Transverse colon (tissue), 4 donors: ENCODE results near the gene SERPINA9.

Source experiments
- EP300 ChIP-seq: sonication (generic); formaldehyde crosslinking; IDR thresholded peaks from one replicate; pipeline ENCODE4 v1.6.1; 2017; ENCODE audit warnings: antibody characterized with exemption, low read depth
- POLR2A ChIP-seq: fragments of 450-650 bp; IDR thresholded peaks from one replicate; pipeline ENCODE4 v1.6.1; 2016; ENCODE audit warnings: antibody characterized with exemption, mild to moderate bottlenecking, moderate library complexity
- POLR2AphosphoS5 ChIP-seq, 3 donors: sonication (generic); formaldehyde crosslinking; IDR thresholded peaks; one replicate each; pipeline ENCODE4 v1.6.1; 2016; ENCODE audit warnings: antibody characterized with exemption in 3 of 3
- TF ChIP-seq, protein P1 (sequence below), 5 experiments: fragments of 200-600 bp in 3 of 5; fragments of 450-650 bp in 2 of 5; sonication (generic) in 3 of 5; IDR thresholded peaks; 1 replicate in 2 of 5; 2 replicates in 3 of 5; pipeline ENCODE4 v1.5.1; 2016 to 2017; ENCODE audit warnings: antibody characterized with exemption in 5 of 5, inconsistent platforms in 3 of 5, mild to moderate bottlenecking in 2 of 5, moderate library complexity in 1 of 5

DNA sequence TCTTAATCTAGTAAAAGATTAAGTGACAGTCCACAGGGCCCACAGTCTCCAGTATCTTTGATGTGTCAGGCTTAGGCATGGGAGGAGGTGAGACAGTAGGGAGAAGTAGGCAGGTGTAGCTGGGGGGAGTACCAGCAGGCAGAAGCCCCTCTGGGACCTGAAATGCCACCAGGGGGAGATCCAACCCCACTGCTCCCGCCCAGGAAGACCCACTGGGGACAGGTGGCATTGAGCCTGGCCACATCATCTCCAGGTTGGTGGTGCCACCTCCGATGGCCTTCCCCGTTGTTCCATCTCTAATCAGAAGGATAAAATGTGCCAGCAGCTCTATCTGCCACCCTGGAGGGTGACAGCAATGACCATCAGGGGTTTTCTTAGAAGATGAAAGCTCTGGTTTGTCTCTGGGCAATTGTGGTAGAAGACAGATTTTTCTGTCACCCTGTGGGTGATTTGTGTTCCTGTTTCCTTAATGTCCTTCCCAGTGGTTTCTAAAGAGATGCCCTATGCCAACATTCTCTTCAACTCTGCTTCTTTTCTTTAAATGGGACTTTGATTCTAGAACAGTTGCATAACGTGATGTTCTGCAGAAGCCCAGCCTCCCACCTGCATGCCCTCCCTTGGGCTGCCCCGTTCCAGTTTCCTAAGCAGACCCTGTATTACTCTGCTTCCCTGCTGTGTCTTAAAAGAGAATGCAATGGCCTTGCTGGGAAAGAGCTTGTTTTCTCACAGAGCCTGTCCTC is 45.5 kb upstream of the SERPINA9 start:
- TF ChIP-seq, protein P1, sequence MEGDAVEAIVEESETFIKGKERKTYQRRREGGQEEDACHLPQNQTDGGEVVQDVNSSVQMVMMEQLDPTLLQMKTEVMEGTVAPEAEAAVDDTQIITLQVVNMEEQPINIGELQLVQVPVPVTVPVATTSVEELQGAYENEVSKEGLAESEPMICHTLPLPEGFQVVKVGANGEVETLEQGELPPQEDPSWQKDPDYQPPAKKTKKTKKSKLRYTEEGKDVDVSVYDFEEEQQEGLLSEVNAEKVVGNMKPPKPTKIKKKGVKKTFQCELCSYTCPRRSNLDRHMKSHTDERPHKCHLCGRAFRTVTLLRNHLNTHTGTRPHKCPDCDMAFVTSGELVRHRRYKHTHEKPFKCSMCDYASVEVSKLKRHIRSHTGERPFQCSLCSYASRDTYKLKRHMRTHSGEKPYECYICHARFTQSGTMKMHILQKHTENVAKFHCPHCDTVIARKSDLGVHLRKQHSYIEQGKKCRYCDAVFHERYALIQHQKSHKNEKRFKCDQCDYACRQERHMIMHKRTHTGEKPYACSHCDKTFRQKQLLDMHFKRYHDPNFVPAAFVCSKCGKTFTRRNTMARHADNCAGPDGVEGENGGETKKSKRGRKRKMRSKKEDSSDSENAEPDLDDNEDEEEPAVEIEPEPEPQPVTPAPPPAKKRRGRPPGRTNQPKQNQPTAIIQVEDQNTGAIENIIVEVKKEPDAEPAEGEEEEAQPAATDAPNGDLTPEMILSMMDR (IDR thresholded peaks at IDR 0.05) = no peak
- no peak for TF ChIP-seq POLR2A
- no peak for TF ChIP-seq POLR2AphosphoS5 (IDR thresholded peaks at IDR 0.05)
- no peak for TF ChIP-seq EP300
